ENCODE measurements around the gene MBD6. TPM values are rescaled to one million over a fixed set of nuclear protein-coding genes. Genes with fewer than 3 reads are reported as not detected.

MBD6 gene
- total RNA-seq, 1 donor from 2014 or later: 3.6 TPM

GRCh38 chr12:57474430-57474829 lies 48.2 kb upstream of the MBD6 start:
- no peaks in the 10 kb centered on the region for H3K36me3 ChIP-seq
- TF ChIP-seq EZH2 (IDR thresholded peaks at IDR 0.05) (no peak), EZH2phosphoT487 (IDR thresholded peaks at IDR 0.05) (no peak)
- TF ChIP-seq, protein P1, sequence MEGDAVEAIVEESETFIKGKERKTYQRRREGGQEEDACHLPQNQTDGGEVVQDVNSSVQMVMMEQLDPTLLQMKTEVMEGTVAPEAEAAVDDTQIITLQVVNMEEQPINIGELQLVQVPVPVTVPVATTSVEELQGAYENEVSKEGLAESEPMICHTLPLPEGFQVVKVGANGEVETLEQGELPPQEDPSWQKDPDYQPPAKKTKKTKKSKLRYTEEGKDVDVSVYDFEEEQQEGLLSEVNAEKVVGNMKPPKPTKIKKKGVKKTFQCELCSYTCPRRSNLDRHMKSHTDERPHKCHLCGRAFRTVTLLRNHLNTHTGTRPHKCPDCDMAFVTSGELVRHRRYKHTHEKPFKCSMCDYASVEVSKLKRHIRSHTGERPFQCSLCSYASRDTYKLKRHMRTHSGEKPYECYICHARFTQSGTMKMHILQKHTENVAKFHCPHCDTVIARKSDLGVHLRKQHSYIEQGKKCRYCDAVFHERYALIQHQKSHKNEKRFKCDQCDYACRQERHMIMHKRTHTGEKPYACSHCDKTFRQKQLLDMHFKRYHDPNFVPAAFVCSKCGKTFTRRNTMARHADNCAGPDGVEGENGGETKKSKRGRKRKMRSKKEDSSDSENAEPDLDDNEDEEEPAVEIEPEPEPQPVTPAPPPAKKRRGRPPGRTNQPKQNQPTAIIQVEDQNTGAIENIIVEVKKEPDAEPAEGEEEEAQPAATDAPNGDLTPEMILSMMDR (IDR thresholded peaks at IDR 0.05): no peak
- H3K36me3 Mint-ChIP-seq: no peaks in the 10 kb centered on the region
- peaks cover 3% of the 10 kb centered on the region for H3F3A ChIP-seq (ENCODE audit: low read depth)
- no peak overlapping the region for H2AFZ ChIP-seq (replicated peaks)
- no peak overlapping the region for H3K4me3 ChIP-seq
- no peaks in the 10 kb centered on the region for H3K9me3 Mint-ChIP-seq
- H3K4me3 Mint-ChIP-seq: peak overlapping the region; percentile 33
- H3K9me3 ChIP-seq (ENCODE audit: low read depth): no peaks in the 10 kb centered on the region
- peaks cover 83% of the 10 kb centered on the region for H3K27me3 ChIP-seq
- H3K27me3 Mint-ChIP-seq (ENCODE audit: insufficient read depth, low read depth): peaks cover 48% of the 10 kb centered on the region
- no peak overlapping the region for H3K9ac ChIP-seq
- no peak overlapping the region for H3K4me2 ChIP-seq
- DNase-seq (ENCODE audit: low spot score): no peak
- H4K20me1 ChIP-seq (ENCODE audit: low read depth): peaks cover 2% of the 10 kb centered on the region
- no peak overlapping the region for H3K27ac Mint-ChIP-seq
- no peak overlapping the region for H3K27ac ChIP-seq
- H3K79me2 ChIP-seq (ENCODE audit: low read depth): no peaks in the 10 kb centered on the region
- H3K4me1 ChIP-seq: peaks cover 11% of the 10 kb centered on the region
- H3K4me1 Mint-ChIP-seq: peaks cover 2% of the 10 kb centered on the region

- no peak overlapping the region for H3K9ac ChIP-seq
- Mint-ChIP-seq H3K4me3 (no peak overlapping the region), H3K27me3 (ENCODE audit: insufficient read depth, low read depth) (peaks cover 48% of the 10 kb centered on the region)
Observed at GRCh38 chr12:57474862-57475261, 47.8 kb upstream of the MBD6 start.

GRCh38 chr12:57475271-57476161 lies 47.1 kb upstream of the MBD6 start:
- Mint-ChIP-seq H3K27me3 (ENCODE audit: insufficient read depth, low read depth) (peaks cover 48% of the 10 kb centered on the region), H3K36me3 (no peaks in the 10 kb centered on the region), H3K27ac (no peak overlapping the region), H3K9me3 (no peaks in the 10 kb centered on the region), H3K4me3 (no peak overlapping the region), H3K4me1 (peaks cover 2% of the 10 kb centered on the region)
- H3K9me3 ChIP-seq (ENCODE audit: low read depth): no peaks in the 10 kb centered on the region
- H3K9ac ChIP-seq: no peak overlapping the region
- H3K4me1 ChIP-seq: peaks cover 11% of the 10 kb centered on the region
- H3K27me3 ChIP-seq: peaks cover 94% of the 10 kb centered on the region
- no peak overlapping the region for H3K27ac ChIP-seq
- peaks cover 2% of the 10 kb centered on the region for H4K20me1 ChIP-seq (ENCODE audit: low read depth)
- peak overlapping the region; percentile 93 for H2AFZ ChIP-seq (replicated peaks)
- H3K36me3 ChIP-seq: no peaks in the 10 kb centered on the region
- H3F3A ChIP-seq (ENCODE audit: low read depth): peaks cover 3% of the 10 kb centered on the region
- peak; percentile 68 for DNase-seq (ENCODE audit: low spot score)
- H3K79me2 ChIP-seq (ENCODE audit: low read depth): no peaks in the 10 kb centered on the region
- peak overlapping the region; percentile 92 for H3K4me2 ChIP-seq
- TF ChIP-seq, protein P1 (IDR thresholded peaks at IDR 0.05): no peak
- TF ChIP-seq EZH2phosphoT487 (IDR thresholded peaks at IDR 0.05) (peak; percentile 99), EZH2 (IDR thresholded peaks at IDR 0.05) (peak; percentile 98)
- H3K4me3 ChIP-seq: peak overlapping the region; percentile 49

More at GRCh38 chr12:57474862-57475261, 47.8 kb upstream of the MBD6 start:
- Mint-ChIP-seq H3K27ac (no peak overlapping the region), H3K9me3 (no peaks in the 10 kb centered on the region), H3K36me3 (no peaks in the 10 kb centered on the region), H3K4me1 (peaks cover 2% of the 10 kb centered on the region)
- TF ChIP-seq, protein P1 (IDR thresholded peaks at IDR 0.05): no peak
- no peak for TF ChIP-seq EZH2 (IDR thresholded peaks at IDR 0.05)
- TF ChIP-seq EZH2phosphoT487 (IDR thresholded peaks at IDR 0.05): no peak
- H4K20me1 ChIP-seq (ENCODE audit: low read depth): peaks cover 2% of the 10 kb centered on the region
- peaks cover 3% of the 10 kb centered on the region for H3F3A ChIP-seq (ENCODE audit: low read depth)
- H3K9me3 ChIP-seq (ENCODE audit: low read depth): no peaks in the 10 kb centered on the region
- H3K4me1 ChIP-seq: peaks cover 11% of the 10 kb centered on the region
- H3K27me3 ChIP-seq: peaks cover 87% of the 10 kb centered on the region
- H2AFZ ChIP-seq (replicated peaks): peak overlapping the region; percentile 93
- H3K27ac ChIP-seq: no peak overlapping the region
- H3K4me3 ChIP-seq: peak overlapping the region; percentile 49
- no peak for DNase-seq (ENCODE audit: low spot score)
- no peaks in the 10 kb centered on the region for H3K79me2 ChIP-seq (ENCODE audit: low read depth)
- no peaks in the 10 kb centered on the region for H3K36me3 ChIP-seq
- peak overlapping the region; percentile 92 for H3K4me2 ChIP-seq

All from neural progenitor cell (in vitro differentiated cells).